ENCODE data around the gene EEA1. TPM values are rescaled to one million over a fixed set of nuclear protein-coding genes. Genes with fewer than 3 reads are reported as not detected.
"Not testable (repeated sequence)": the region's sequence is repeated elsewhere in the genome, so short reads cannot be mapped to it uniquely, and the experiment has no call there.

The EEA1 gene
- total RNA-seq, 4 donors from 2014 or later = 13.2 to 78.4 (median 25.3) TPM

- no peaks in the 10 kb centered on the region for H3K4me1 ChIP-seq
- no peaks in the 10 kb centered on the region for H3K27me3 ChIP-seq
- TF ChIP-seq POLR2A (IDR thresholded peaks at IDR 0.05) (no peak), CTCF (IDR thresholded peaks at IDR 0.05) (no peak)
- H3K36me3 ChIP-seq = peaks cover 0 to 56% (median 0%) of the 10 kb centered on the region in 3 donors
- H3K27ac ChIP-seq = no peak overlapping the region
- H3K4me3 ChIP-seq = no peak overlapping the region
- H3K9me3 ChIP-seq = no peaks in the 10 kb centered on the region
- DNase-seq = no peak
Observed at GRCh38 chr12:92803903-92804302, 125.2 kb downstream of the EEA1 start.

DNA sequence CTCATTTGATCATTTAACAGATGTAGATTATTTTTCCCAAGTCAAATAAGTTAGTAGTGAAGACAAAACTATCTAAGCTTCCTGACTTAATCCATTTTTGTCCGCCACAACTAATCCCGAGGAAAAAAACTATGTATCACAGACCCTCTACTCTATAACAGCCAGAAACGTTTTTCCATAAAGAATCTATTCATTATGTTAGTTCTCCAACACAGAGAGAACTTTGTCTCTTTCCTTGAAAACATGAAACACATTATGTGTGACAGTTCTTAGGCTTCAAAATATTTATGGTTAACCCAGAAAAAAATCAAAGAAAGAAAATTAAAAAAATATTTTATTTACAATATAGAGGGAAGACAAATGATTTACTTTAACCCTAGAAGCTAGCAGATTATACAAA, 126.2 kb downstream of the EEA1 start:
- TF ChIP-seq POLR2A (IDR thresholded peaks at IDR 0.05) = no peak
- no peak for TF ChIP-seq CTCF (IDR thresholded peaks at IDR 0.05)
- no peaks in the 10 kb centered on the region for H3K27me3 ChIP-seq
- no peak overlapping the region for H3K4me3 ChIP-seq
- no peak for DNase-seq
- no peaks in the 10 kb centered on the region for H3K4me1 ChIP-seq
- no peaks in the 10 kb centered on the region for H3K9me3 ChIP-seq
- no peak overlapping the region for H3K27ac ChIP-seq
- H3K36me3 ChIP-seq = peaks cover 0 to 66% (median 0%) of the 10 kb centered on the region in 3 donors

DNA sequence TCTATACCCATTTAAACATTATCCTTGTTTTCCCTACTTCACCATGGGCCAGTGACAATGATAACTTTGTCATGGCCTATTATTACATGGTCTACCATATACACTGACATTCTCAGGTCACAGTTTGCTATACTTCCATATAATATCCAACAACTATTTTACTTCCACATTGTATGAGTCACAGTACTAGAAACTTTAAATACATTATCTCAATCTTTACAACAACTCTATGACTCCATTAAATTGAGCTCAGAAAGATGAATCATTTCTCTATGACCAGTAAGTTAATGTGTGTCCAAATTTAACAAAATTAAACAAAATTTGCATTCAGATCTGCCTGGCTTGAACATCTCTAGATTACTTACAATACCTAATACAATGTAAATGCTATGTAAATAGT, 132.4 kb downstream of the EEA1 start:
- H3K4me3 ChIP-seq = no peak overlapping the region
- no peak for DNase-seq
- no peak for TF ChIP-seq POLR2A (IDR thresholded peaks at IDR 0.05)
- no peak for TF ChIP-seq CTCF (IDR thresholded peaks at IDR 0.05)
- no peaks in the 10 kb centered on the region for H3K4me1 ChIP-seq
- no peak overlapping the region for H3K27ac ChIP-seq
- peaks cover 0 to 40% (median 0%) of the 10 kb centered on the region in 3 donors for H3K36me3 ChIP-seq
- H3K27me3 ChIP-seq = no peaks in the 10 kb centered on the region
- no peaks in the 10 kb centered on the region for H3K9me3 ChIP-seq

GRCh38 chr12:92794814-92795213, 134.3 kb downstream of the EEA1 start:
- no peaks in the 10 kb centered on the region for H3K9me3 ChIP-seq
- DNase-seq = no peak
- no peaks in the 10 kb centered on the region for H3K4me1 ChIP-seq
- TF ChIP-seq POLR2A (IDR thresholded peaks at IDR 0.05) (no peak), CTCF (IDR thresholded peaks at IDR 0.05) (no peak)
- H3K27ac ChIP-seq = no peak overlapping the region
- no peak overlapping the region for H3K4me3 ChIP-seq
- H3K27me3 ChIP-seq = no peaks in the 10 kb centered on the region
- peaks cover 0 to 24% (median 0%) of the 10 kb centered on the region in 3 donors for H3K36me3 ChIP-seq

GRCh38 chr12:92794356-92794755, 134.7 kb downstream of the EEA1 start:
- H3K4me3 ChIP-seq = not testable (repeated sequence)

GRCh38 chr12:92786045-92786444, 143.1 kb downstream of the EEA1 start:
- Histone ChIP-seq H3K4me1 (no peaks in the 10 kb centered on the region), H3K4me3 (no peak overlapping the region), H3K27me3 (no peaks in the 10 kb centered on the region), H3K9me3 (no peaks in the 10 kb centered on the region), H3K27ac (no peak overlapping the region), H3K36me3 (peaks cover 0 to 14% (median 0%) of the 10 kb centered on the region in 3 donors)
- no peak for DNase-seq
- no peak for TF ChIP-seq CTCF (IDR thresholded peaks at IDR 0.05)
- no peak for TF ChIP-seq POLR2A (IDR thresholded peaks at IDR 0.05)

More at GRCh38 chr12:92794356-92794755, 134.7 kb downstream of the EEA1 start:
- H3K9me3 ChIP-seq, DNase-seq, H3K27me3 ChIP-seq, H3K27ac ChIP-seq, H3K4me1 ChIP-seq: not testable (repeated sequence)
- H3K36me3 ChIP-seq = peaks cover 0 to 25% (median 0%) of the 10 kb centered on the region in 3 donors

All from Peyer's patch (tissue), 4 donors.